Prostate gland (tissue), 2 donors: ENCODE data around the gene PON1.

Experiments
- CTCF ChIP-seq, 4 experiments: fragments of 200-600 bp in 2 of 4; fragments of 450-650 bp in 2 of 4; sonication (generic) in 2 of 4; IDR thresholded peaks; 1 replicate in 3 of 4; 2 replicates in 1 of 4; pipeline ENCODE4 v1.5.1; 2016 to 2019; ENCODE audit warnings: antibody characterized with exemption in 4 of 4, mild to moderate bottlenecking in 2 of 4, moderate library complexity in 2 of 4
- POLR2A ChIP-seq: fragments of 450-650 bp; IDR thresholded peaks from one replicate; pipeline ENCODE4 v1.6.1; 2016; ENCODE audit warnings: antibody characterized with exemption, mild to moderate bottlenecking
- POLR2AphosphoS5 ChIP-seq: sonication (generic); formaldehyde crosslinking; IDR thresholded peaks from one replicate; pipeline ENCODE4 v1.6.1; 2017; ENCODE audit warnings: antibody characterized with exemption

- TF ChIP-seq CTCF (IDR thresholded peaks at IDR 0.05), result no peak
- no peak for TF ChIP-seq POLR2A
- TF ChIP-seq POLR2AphosphoS5, result no peak
Observed at GRCh38 chr7:95340491-95340890, 16.2 kb upstream of the PON1 start.
